Transverse colon (tissue), 3 donors: ENCODE results near the gene SHB.

Experiments
- POLR2A ChIP-seq: fragments of 450-650 bp; IDR thresholded peaks from one replicate; pipeline ENCODE4 v1.6.1; 2016; ENCODE audit warnings: antibody characterized with exemption, mild to moderate bottlenecking, moderate library complexity
- TF ChIP-seq, protein P1 (sequence below), 5 experiments: fragments of 200-600 bp in 3 of 5; fragments of 450-650 bp in 2 of 5; sonication (generic) in 3 of 5; IDR thresholded peaks; 1 replicate in 2 of 5; 2 replicates in 3 of 5; pipeline ENCODE4 v1.5.1; 2016 to 2017; ENCODE audit warnings: antibody characterized with exemption in 5 of 5, inconsistent platforms in 3 of 5, mild to moderate bottlenecking in 2 of 5, moderate library complexity in 1 of 5

GRCh38 chr9:37919246-37919955 lies 149.6 kb downstream of the SHB start:
- TF ChIP-seq, protein P1, sequence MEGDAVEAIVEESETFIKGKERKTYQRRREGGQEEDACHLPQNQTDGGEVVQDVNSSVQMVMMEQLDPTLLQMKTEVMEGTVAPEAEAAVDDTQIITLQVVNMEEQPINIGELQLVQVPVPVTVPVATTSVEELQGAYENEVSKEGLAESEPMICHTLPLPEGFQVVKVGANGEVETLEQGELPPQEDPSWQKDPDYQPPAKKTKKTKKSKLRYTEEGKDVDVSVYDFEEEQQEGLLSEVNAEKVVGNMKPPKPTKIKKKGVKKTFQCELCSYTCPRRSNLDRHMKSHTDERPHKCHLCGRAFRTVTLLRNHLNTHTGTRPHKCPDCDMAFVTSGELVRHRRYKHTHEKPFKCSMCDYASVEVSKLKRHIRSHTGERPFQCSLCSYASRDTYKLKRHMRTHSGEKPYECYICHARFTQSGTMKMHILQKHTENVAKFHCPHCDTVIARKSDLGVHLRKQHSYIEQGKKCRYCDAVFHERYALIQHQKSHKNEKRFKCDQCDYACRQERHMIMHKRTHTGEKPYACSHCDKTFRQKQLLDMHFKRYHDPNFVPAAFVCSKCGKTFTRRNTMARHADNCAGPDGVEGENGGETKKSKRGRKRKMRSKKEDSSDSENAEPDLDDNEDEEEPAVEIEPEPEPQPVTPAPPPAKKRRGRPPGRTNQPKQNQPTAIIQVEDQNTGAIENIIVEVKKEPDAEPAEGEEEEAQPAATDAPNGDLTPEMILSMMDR (IDR thresholded peaks at IDR 0.05): no peak
- TF ChIP-seq POLR2A: no peak
